ENCODE results near the gene MFF. TPM values are rescaled to one million over a fixed set of nuclear protein-coding genes. Genes with fewer than 3 reads are reported as not detected.

MFF gene
- total RNA-seq, 1 donor: 85.9 TPM

DNA sequence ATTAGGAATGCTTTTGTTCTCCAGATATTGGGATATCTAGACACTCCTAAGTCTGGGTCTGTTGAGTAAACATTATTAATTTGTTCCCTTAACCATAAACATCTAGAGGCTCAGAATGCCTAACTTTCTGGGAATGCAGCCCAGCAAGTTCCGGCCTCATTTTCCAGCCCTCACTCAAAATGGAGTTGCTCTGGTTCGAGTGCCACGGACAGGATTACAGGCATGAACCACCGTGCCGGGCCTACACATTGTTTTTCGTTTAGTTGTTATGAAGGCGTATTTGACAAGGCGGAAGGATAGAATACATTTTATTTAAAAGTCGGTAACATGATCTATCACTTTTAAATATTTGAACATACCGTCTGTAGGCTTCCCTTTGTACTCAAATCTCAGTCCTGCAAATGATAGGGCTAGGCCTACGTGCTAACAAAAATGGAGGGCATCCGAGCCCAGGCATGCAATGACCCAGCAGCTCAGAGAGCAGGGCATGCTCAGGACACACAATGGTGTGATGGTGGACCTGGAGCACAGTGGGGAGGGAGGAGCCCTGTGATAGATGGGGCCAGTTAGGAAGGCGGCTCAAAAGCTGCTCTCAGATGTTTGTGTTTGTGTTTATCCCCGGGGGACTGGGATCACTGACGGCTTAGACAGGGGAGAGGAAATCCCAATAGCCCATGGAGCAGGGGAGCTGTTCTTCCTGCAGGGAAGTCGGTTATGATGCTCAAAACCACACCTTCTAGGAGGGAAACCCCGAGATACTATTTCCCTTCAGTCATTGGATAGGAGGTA lies 65.6 kb downstream of the MFF start:
- DNase-seq (ENCODE audit: low read depth): no peak
- TF ChIP-seq CTCF (IDR thresholded peaks at IDR 0.05; ENCODE audit: insufficient read depth, low read depth, low read length): no peak
- no peak overlapping the region for H3K4me3 ChIP-seq (ENCODE audit: low read depth, low read length)

- H3K4me3 ChIP-seq (ENCODE audit: low read depth, low read length): no peak overlapping the region
- no peak for DNase-seq (ENCODE audit: low read depth)
- no peak for TF ChIP-seq CTCF (IDR thresholded peaks at IDR 0.05; ENCODE audit: insufficient read depth, low read depth, low read length)
Measured at GRCh38 chr2:227394401-227394800, 69.3 kb downstream of the MFF start.

DNA sequence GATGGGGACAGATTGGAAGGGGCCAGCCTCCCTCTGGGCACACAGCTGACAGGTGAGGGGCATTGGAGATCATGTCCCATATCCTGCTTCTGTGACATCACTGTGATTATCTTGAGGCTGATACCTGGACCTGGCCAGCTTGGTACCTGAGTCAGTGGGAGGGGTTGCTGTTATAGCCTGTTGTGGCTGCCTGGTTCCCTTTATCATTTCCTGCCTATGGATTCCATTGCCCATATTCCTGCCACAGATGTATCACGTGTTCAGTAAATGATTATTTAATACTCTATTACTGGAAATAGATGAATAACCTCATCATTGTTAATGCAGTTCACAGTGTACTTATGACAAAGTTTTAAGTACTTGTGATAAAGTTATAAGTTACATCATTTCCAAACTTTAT lies 70.5 kb downstream of the MFF start:
- DNase-seq (ENCODE audit: low read depth): no peak
- no peak overlapping the region for H3K4me3 ChIP-seq (ENCODE audit: low read depth, low read length)
- TF ChIP-seq CTCF (IDR thresholded peaks at IDR 0.05; ENCODE audit: insufficient read depth, low read depth, low read length): no peak

- H3K4me3 ChIP-seq (ENCODE audit: low read depth, low read length): no peak overlapping the region
- no peak for TF ChIP-seq CTCF (IDR thresholded peaks at IDR 0.05; ENCODE audit: insufficient read depth, low read depth, low read length)
- no peak for DNase-seq (ENCODE audit: low read depth)
Measured at GRCh38 chr2:227397562-227397961, 72.5 kb downstream of the MFF start.

GRCh38 chr2:227398684-227399670 lies 73.9 kb downstream of the MFF start:
- H3K4me3 ChIP-seq (ENCODE audit: low read depth, low read length): no peak overlapping the region
- TF ChIP-seq CTCF (IDR thresholded peaks at IDR 0.05; ENCODE audit: insufficient read depth, low read depth, low read length): no peak
- DNase-seq (ENCODE audit: low read depth): no peak

DNA sequence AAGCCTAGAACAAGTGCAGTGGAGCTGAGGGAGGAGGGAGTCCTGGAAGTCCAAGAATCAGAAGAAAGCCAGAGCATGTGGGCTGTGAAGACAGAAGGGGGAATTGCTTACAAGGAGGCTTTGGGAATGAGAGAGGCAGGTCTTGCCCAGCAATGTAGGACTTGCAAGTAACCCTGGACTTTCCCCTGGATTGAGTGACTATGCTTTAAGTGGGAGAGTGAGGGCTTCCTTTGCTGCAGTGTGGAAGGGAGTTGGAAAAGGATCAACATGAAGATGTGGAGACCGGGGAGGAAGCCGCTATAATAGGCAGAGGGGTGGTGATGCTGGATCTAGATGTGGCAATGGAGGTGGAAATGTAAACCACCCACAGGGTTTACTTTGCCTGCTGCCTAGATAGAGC lies 76.5 kb downstream of the MFF start:
- H3K4me3 ChIP-seq (ENCODE audit: low read depth, low read length): no peak overlapping the region
- no peak for TF ChIP-seq CTCF (IDR thresholded peaks at IDR 0.05; ENCODE audit: insufficient read depth, low read depth, low read length)
- DNase-seq (ENCODE audit: low read depth): no peak

All from fibroblast of villous mesenchyme (primary cell).